Fibroblast of lung (primary cell): ENCODE results near the gene PEX6. TPM values are rescaled to one million over a fixed set of nuclear protein-coding genes. Genes with fewer than 3 reads are reported as not detected.

Experiments used
- DNase-seq, 2 donors: peaks; one replicate each; pipeline versions ENCODE4 v3.0.0 to v3.0.0-alpha.2; 2010; ENCODE audit warnings: low read depth in 2 of 2
- H2AFZ ChIP-seq: 2 replicates; pipeline ENCODE4 v1.5.1; 2012; ENCODE audit warnings: low read length, control low read depth, inconsistent platforms
- H3K27ac ChIP-seq: 2 replicates; pipeline ENCODE4 v1.5.1; 2011; ENCODE audit warnings: low read length, control low read depth; ENCODE audit not compliant: insufficient read depth
- H3K27me3 ChIP-seq: 2 replicates; pipeline ENCODE4 v1.5.1; 2011; ENCODE audit warnings: mild to moderate bottlenecking, low read length; ENCODE audit not compliant: control insufficient read depth, insufficient read depth
- H3K36me3 ChIP-seq: 2 replicates; pipeline ENCODE4 v1.5.1; 2011; ENCODE audit warnings: low read length; ENCODE audit not compliant: control insufficient read depth, insufficient read depth
- H3K4me1 ChIP-seq: 2 replicates; pipeline ENCODE4 v1.5.1; 2011; ENCODE audit warnings: low read length; ENCODE audit not compliant: control insufficient read depth, insufficient read depth; ENCODE audit errors: extremely low read depth
- H3K4me2 ChIP-seq: 2 replicates; pipeline ENCODE4 v1.5.1; 2011; ENCODE audit warnings: low read length, control low read depth; ENCODE audit not compliant: insufficient read depth; ENCODE audit errors: extremely low read depth
- H3K4me3 ChIP-seq, 4 experiments: fragments of 200-600 bp in 1 of 4; sonication (generic) in 1 of 4; replicated peaks in 1 of 4; 2 replicates each; pipeline ENCODE4 v1.5.1; 2011 to 2016; ENCODE audit warnings: low read length in 4 of 4, low read depth in 3 of 4, mild to moderate bottlenecking in 3 of 4, control low read depth in 2 of 4, inconsistent platforms in 1 of 4, mixed read lengths in 1 of 4; ENCODE audit not compliant: insufficient read depth in 1 of 4; ENCODE audit errors: control extremely low read depth in 1 of 4
- H3K79me2 ChIP-seq: 2 replicates; pipeline ENCODE4 v1.5.1; 2012; ENCODE audit warnings: mild to moderate bottlenecking, low read length, inconsistent platforms; ENCODE audit not compliant: control insufficient read depth, insufficient read depth
- H3K9ac ChIP-seq: 2 replicates; pipeline ENCODE4 v1.5.1; 2011; ENCODE audit warnings: mild to moderate bottlenecking, low read length, control low read depth; ENCODE audit not compliant: insufficient read depth
- H3K9me3 ChIP-seq: 2 replicates; pipeline ENCODE4 v1.5.1; 2012; ENCODE audit warnings: low read depth, low read length; ENCODE audit not compliant: control insufficient read depth, insufficient read depth
- H4K20me1 ChIP-seq: 2 replicates; pipeline ENCODE4 v1.5.1; 2011; ENCODE audit warnings: low read length; ENCODE audit not compliant: control insufficient read depth, insufficient read depth; ENCODE audit errors: extremely low read depth
- EZH2 ChIP-seq: IDR thresholded peaks from 2 replicates; pipeline ENCODE4 v1.5.1; 2012; ENCODE audit warnings: low read length, control low read depth, mild to moderate bottlenecking; ENCODE audit errors: missing control alignments
- polyA plus RNA-seq, 2 donors: library from polyadenylated mRNA; depleted of rRNA in 1 of 2; stranded (reverse) in 1 of 2; unstranded in 1 of 2; fragments of >200 nt; gene quantifications; 2 replicates each; pipeline ENCODE4 v1.2.1, GENCODE V29; 2011 to 2012; ENCODE audit warnings: missing spikeins in 1 of 2
- total RNA-seq: library from RNA; depleted of rRNA; stranded (reverse); fragments of >200 nt; gene quantifications from 2 replicates; pipeline ENCODE4 v1.2.1, GENCODE V29; 2014
- TF ChIP-seq, protein P1 (sequence below), 2 donors: IDR thresholded peaks in 1 of 2; conservative IDR thresholded peaks in 1 of 2; 1 replicate in 1 of 2; 2 replicates in 1 of 2; pipeline ENCODE4 v1.5.1; 2011 to 2012; ENCODE audit warnings: low read length in 2 of 2, control low read depth in 1 of 2, inconsistent platforms in 1 of 2, low read depth in 1 of 2, mild to moderate bottlenecking in 1 of 2

The PEX6 gene
- total and polyA plus RNA-seq, 2 donors (not counting 1 experiment from before 2014, with no cell fraction given): 5.3 to 49.2 TPM

DNA sequence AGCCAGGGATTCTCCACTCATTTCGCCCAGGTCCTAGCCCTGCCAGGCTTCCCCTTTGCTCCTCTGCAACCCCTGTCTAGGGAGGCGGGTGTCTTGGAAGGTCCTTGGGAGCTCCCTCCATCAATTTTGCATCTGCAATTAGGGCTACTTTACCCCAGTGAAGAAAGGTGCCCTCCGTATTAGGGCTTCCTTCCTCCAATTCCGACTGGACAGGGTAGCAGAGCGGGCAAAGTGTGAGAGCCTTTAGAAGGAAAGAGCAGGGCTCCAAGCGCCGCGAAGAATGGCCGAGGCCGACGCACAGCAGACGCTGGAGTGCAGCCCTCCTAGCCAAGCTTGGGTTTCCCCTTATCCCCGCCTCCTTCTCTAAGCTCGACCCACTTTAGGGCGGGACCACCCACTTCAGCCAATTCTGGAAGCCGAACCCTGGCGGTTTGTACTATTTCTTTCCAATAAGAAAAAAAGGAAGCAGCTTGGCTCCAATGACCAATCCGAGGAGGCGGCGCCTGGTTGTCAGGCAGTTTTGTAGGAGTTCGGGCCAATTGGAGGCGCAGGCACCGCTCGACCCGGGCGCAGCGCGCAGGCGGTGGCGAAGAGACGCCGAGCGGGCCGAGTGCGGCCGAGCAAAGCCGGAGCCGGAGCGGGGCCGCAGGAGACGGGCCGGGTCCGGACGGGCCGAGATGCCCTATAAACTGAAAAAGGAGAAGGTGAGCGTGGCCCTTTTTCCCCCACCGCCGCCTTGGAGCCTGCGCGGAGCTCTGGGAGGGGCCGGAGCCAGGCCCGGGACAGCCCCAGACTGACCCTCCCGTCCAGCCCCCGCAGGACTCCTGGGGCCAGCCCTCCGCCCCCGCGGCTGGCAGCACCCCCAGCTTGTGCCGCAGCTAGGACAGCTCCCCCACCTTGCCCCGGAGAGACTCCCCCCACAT lies 5.3 kb upstream of the PEX6 start, which contains the start of gene PPP2R5D:
Gene PPP2R5D (plus strand): TSS at position 570 of the 923 bp plus-strand sequence. CDS start 108 bp downstream, at position 678.
- Histone ChIP-seq H3K27me3 (no peaks in the 10 kb centered on the region), H3K4me1 (peaks cover 15% of the 10 kb centered on the region), H3K36me3 (peaks cover 3% of the 10 kb centered on the region), H3K4me2 (peak within 1 kb of the TSS; percentile 89), H3K4me3 (peak within 1 kb of the TSS; percentile 68 to 80 (median 70)), H3K27ac (peak within 1 kb of the TSS; percentile 52), H2AFZ (peak within 1 kb of the TSS; percentile 87), H3K9ac (peak within 1 kb of the TSS; percentile 65), H4K20me1 (no peaks in the 10 kb centered on the region), H3K79me2 (peaks cover 13% of the 10 kb centered on the region), H3K9me3 (no peaks in the 10 kb centered on the region)
- peak; percentile 98 to 99 for DNase-seq
- TF ChIP-seq, protein P1, sequence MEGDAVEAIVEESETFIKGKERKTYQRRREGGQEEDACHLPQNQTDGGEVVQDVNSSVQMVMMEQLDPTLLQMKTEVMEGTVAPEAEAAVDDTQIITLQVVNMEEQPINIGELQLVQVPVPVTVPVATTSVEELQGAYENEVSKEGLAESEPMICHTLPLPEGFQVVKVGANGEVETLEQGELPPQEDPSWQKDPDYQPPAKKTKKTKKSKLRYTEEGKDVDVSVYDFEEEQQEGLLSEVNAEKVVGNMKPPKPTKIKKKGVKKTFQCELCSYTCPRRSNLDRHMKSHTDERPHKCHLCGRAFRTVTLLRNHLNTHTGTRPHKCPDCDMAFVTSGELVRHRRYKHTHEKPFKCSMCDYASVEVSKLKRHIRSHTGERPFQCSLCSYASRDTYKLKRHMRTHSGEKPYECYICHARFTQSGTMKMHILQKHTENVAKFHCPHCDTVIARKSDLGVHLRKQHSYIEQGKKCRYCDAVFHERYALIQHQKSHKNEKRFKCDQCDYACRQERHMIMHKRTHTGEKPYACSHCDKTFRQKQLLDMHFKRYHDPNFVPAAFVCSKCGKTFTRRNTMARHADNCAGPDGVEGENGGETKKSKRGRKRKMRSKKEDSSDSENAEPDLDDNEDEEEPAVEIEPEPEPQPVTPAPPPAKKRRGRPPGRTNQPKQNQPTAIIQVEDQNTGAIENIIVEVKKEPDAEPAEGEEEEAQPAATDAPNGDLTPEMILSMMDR (conservative IDR thresholded peaks at IDR 0.05 in 1 of 2, IDR thresholded peaks at IDR 0.05 in 1 of 2; ENCODE audit: low read depth in 1 of 2, low read length in 2 of 2): no peak
- TF ChIP-seq EZH2: no peak

DNA sequence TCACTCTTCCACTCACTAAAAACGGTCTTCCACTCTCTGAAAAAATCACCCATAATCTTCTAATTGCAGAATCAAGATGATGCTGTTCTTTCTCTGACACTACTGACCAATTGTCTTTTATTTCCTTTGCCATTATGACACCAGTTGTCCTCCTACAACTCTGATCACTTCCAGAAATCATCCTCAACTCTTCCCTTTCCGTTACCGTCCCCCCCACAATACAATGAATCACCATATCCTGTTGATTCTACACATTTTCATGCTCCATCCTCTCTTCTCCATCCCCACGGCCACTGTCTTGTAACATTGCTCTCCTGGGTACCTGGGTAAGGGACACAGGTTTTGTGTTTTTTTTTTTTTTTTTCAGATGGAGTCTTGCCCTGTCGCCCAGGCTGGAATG lies 2.9 kb upstream of the PEX6 start:
- TF ChIP-seq EZH2: no peak
- Histone ChIP-seq H3K79me2 (peaks cover 23% of the 10 kb centered on the region), H3K4me2 (no peak overlapping the region), H3K27me3 (no peaks in the 10 kb centered on the region), H3K9ac (no peak overlapping the region), H3K4me3 (no peak overlapping the region), H3K36me3 (peaks cover 3% of the 10 kb centered on the region), H2AFZ (no peak overlapping the region), H3K27ac (no peak overlapping the region), H4K20me1 (no peaks in the 10 kb centered on the region), H3K4me1 (peaks cover 15% of the 10 kb centered on the region), H3K9me3 (no peaks in the 10 kb centered on the region)
- DNase-seq: no peak

- peak overlapping the region; percentile 82 for H3K4me2 ChIP-seq
- H3K79me2 ChIP-seq: peaks cover 10% of the 10 kb centered on the region
- H3K36me3 ChIP-seq: no peaks in the 10 kb centered on the region
- no peaks in the 10 kb centered on the region for H3K27me3 ChIP-seq
- H3K9me3 ChIP-seq: no peaks in the 10 kb centered on the region
- DNase-seq: peak in 1 of 2 donors; percentile 47
- peaks cover 7% of the 10 kb centered on the region for H3K4me1 ChIP-seq
- peak overlapping the region; percentile 82 for H2AFZ ChIP-seq
- H3K27ac ChIP-seq: peak overlapping the region; percentile 77
- H4K20me1 ChIP-seq: no peaks in the 10 kb centered on the region
- TF ChIP-seq, protein P1 (conservative IDR thresholded peaks at IDR 0.05 in 1 of 2, IDR thresholded peaks at IDR 0.05 in 1 of 2; ENCODE audit: low read depth in 1 of 2, low read length in 2 of 2): no peak
- TF ChIP-seq EZH2: no peak
- peak overlapping the region; percentile 83 for H3K9ac ChIP-seq
- peak overlapping the region; percentile 49 to 86 (median 75) for H3K4me3 ChIP-seq
Measured at GRCh38 chr6:42979523-42980177, 669 bp upstream of the PEX6 start.
